NCI-H146 treated with DMSO at 0.1 percent for 48 hours (cell line): ENCODE measurements around the gene SCAMP2.

ENCODE experiments used
- DNase-seq: peaks from one replicate; lab custom pipeline; 2025; ENCODE audit not compliant: unreplicated experiment; lab: John Stamatoyannopoulos, UW

Gene SCAMP2

GRCh38 chr15:74799255-74799855 lies 73.8 kb downstream of the SCAMP2 start:
- no peak for DNase-seq

- DNase-seq, result no peak
These were observed 74.5 kb downstream of the SCAMP2 start for GRCh38 chr15:74798388-74799254.

GRCh38 chr15:74795966-74796625 lies 77.1 kb downstream of the SCAMP2 start:
- DNase-seq, result no peak

GRCh38 chr15:74794970-74795349 lies 78.2 kb downstream of the SCAMP2 start:
- no peak for DNase-seq

- no peak for DNase-seq
These were observed 78.8 kb downstream of the SCAMP2 start for GRCh38 chr15:74794248-74794969.
